Caki2 (cell line): Measurements from ENCODE around the gene RAB6D. TPM values are rescaled to one million over a fixed set of nuclear protein-coding genes. Genes with fewer than 3 reads are reported as not detected.
"Not testable (repeated sequence)": the region's sequence is repeated elsewhere in the genome, so short reads cannot be mapped to it uniquely, and the experiment has no call there.

ENCODE experiments used
- DNase-seq: peaks from one replicate; pipeline ENCODE4 v3.0.0-alpha.2; 2015; ENCODE audit warnings: low read depth
- in situ Hi-C: cut with HindIII; loops from 2 replicates; pipeline ENCODE4 v1.10.0; 2016; ENCODE audit warnings: low sequenced_read_pairs, low pct_unique_long_range_greater_than_20kb, mixed read lengths
- total RNA-seq: library from RNA; depleted of rRNA; stranded (reverse); fragments of >200 nt; shearing (Covaris generic); gene quantifications from 2 replicates; pipeline ENCODE4 v1.2.3, GENCODE V29; 2014; ENCODE audit warnings: low replicate concordance

RAB6D gene
- total RNA-seq, 1 experiment from 2014 or later: not detected

DNA sequence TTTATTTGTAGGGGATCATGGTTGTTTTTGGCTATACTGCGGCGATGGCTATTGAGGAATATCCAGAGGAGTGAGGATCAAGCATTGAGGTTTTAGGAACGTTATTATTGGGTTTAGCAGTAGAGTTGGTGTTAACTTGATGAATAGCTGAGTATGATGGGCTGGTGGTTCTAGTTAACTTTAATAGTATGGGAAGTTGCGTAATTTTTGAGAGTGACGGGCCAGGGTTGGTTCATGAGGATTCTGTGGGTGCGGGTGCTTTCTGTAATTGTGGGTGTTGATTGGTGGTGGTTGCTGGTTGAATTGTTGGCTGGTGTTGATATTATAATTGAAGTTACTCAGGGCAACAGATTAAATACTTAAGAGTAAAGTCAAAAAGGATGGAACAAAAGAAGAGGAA, 6.0 kb upstream of the RAB6D start:
- in situ Hi-C loops: loop anchor here (5.0 kb wide), 1 partner anchor 1093 kb away; no protein-coding TSS in a partner anchor
- no peak for DNase-seq

GRCh38 chr2:131368493-131369066, 4.6 kb upstream of the RAB6D start:
- in situ Hi-C loops: not testable (repeated sequence)

DNA sequence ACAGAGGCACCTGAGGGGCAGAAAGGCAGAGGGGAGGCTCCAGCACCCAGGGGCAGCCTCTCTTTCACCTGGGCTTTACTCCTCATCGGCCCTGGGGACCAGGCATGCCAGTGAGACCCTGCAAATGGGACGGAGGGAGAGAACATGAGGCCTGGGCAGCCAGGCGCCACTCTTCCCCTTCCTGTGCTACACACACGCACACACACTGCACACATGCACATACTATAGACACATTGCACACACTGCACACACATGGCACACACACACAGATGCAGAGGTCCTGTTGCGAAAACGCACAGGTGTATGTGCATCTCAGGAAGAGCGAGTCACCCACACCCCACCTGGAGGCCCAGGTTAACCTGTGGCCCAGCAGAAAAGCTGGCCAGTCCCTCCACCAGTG, 3.4 kb upstream of the RAB6D start:
- in situ Hi-C loops: no loop called here
- DNase-seq: no peak

More at GRCh38 chr2:131368493-131369066, 4.6 kb upstream of the RAB6D start:
- not testable (repeated sequence) for DNase-seq

- DNase-seq: no peak
- in situ Hi-C loops: no loop called here
Observed at GRCh38 chr2:131366643-131367042, 2.7 kb upstream of the RAB6D start.

- in situ Hi-C loops: no loop called here
Observed at GRCh38 chr2:131365452-131365851, 1.5 kb upstream of the RAB6D start.

DNA sequence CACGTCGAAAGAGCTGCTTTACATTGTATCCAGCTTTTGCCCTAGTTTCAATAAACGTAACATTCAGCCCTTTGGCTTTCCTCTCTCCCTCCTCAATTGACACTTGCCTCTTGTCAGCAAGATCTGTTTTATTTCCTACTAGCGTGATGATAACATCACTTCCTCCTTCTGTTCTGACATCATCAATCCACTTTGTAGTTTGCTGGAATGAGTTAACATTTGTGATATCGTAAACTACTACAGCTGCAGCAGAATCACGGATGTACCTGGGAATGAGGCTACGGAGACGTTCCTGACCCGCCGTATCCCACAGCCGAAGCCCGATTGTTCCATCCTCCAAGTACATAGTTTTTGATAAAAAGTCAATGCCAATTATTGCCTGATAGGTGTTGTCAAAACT, 755 bp downstream of the RAB6D start:
- DNase-seq, in situ Hi-C loops: not testable (repeated sequence)

More at GRCh38 chr2:131365452-131365851, 1.5 kb upstream of the RAB6D start:
- no peak for DNase-seq

DNA sequence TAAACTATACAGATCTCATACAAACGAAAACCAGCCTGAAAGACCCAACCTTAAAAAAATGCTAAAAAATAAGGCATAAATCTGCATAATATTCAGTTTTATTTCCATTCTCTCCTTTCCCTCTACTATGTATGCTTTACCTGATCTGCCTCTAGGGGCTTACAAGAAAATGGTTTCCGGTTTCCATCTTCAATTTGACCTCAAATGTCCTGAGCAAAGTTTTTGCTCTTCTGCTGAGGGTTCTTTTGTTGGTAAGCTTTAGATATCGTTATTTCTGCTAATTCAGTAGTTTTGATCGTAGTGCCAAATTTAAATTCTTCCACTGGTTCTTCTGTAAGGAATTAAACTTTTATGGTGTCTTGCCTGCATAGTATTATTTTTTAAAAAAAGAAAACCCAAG, 2.2 kb downstream of the RAB6D start:
- in situ Hi-C loops, DNase-seq: not testable (repeated sequence)

DNA sequence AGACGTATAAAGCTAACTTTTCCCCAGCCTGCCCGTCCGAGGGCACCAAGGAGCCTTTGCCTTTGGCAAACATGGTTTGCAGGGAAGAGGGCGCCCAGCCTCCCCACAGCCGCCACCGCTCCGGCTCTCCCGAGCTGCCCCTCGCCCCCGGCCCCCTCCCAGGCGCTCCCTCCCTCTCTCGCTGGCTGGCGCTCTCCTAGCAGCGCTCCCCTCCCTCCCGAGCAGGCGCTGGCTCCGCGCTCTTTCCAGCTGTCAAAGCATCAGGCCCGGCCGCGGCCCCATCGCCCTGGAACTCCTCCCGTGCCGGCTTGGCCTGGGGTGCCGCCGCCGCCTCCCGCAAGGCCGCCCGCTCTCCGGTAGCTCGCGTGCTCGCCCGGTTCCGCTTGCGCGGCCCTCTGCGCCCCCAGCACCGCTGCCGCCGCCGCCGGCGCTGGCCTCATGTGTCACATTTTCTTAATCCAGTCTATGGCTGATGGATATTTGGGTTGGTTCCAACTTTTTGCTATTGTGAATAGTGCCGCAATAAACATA, 10.7 kb downstream of the RAB6D start:
- DNase-seq, in situ Hi-C loops: not testable (repeated sequence)

- in situ Hi-C loops: no loop called here
Observed at GRCh38 chr2:131349021-131349420, 14.9 kb downstream of the RAB6D start.

DNA sequence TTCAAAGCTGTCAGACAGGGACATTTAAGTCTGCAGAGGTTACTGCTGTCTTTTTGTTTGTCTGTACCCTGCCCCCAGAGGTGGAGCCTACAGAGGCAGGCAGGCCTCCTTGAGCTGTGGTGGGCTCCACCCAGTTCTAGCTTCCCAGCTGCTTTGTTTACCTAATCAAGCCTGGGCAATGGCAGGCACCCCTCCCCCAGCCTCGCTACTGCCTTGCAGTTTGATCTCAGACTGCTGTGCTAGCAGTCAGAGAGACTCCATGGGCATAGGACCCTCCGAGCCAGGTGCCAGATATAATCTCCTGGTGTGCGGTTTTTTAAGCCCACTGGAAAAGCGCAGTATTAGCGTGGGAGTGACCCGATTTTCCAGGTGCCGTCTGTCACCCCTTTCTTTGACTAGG, 16.9 kb downstream of the RAB6D start:
- DNase-seq, in situ Hi-C loops: not testable (repeated sequence)

More at GRCh38 chr2:131349021-131349420, 14.9 kb downstream of the RAB6D start:
- DNase-seq: no peak

GRCh38 chr2:131339307-131339706, 24.7 kb downstream of the RAB6D start:
- in situ Hi-C loops, DNase-seq: not testable (repeated sequence)

DNA sequence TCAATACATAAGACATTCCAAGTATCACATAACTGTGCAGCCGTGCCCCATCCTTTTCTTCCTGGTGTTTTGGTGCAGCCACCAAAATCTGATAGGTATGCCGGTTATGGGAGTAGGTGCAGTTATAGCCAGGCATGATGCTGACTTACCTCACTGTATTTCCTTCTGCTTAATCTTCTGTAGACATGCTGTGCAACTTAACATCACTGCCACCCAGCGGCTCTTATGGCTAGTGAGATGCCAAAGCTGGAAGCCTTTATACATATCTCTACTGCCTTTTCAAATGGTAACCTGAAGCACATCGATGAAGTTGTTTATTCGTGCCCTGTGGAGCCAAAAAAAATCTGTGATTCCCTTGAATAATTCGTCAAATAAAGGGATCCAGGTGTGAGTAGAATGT, 28.6 kb downstream of the RAB6D start:
- in situ Hi-C loops: not testable (repeated sequence)
- peak; percentile 12 for DNase-seq

- DNase-seq, in situ Hi-C loops: not testable (repeated sequence)
Observed at GRCh38 chr2:131332709-131333108, 31.3 kb downstream of the RAB6D start.

GRCh38 chr2:131331000-131331399, 33.0 kb downstream of the RAB6D start:
- in situ Hi-C loops, DNase-seq: not testable (repeated sequence)

DNA sequence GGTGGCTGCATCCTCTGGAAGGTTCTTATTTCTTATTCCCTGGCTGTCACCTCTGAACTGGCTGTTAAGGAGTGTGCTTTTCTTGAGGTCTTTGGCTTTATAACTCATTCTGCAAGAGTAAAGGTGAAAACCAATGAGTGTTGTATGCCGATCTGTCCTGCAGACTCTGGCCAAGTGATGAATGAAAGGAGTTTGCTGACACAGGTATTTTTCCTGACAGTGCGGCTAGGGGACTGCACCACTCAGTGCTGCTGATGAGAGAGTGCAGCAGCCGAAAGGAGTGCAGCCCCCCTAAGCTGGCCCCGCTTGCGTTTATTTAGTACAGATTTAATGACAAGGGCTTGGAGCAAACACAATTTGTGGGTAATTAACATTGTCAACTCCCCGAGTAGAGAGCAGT, 41.8 kb downstream of the RAB6D start:
- no peak for DNase-seq
- in situ Hi-C loops: no loop called here

- DNase-seq, in situ Hi-C loops: not testable (repeated sequence)
Observed at GRCh38 chr2:131321344-131321743, 42.6 kb downstream of the RAB6D start.

GRCh38 chr2:131311001-131311400, 53.0 kb downstream of the RAB6D start:
- in situ Hi-C loops, DNase-seq: not testable (repeated sequence)
